Calu3 (cell line): ENCODE results near the gene CMYA5. TPM values are rescaled to one million over a fixed set of nuclear protein-coding genes. Genes with fewer than 3 reads are reported as not detected.
"Not testable (repeated sequence)": the region's sequence is repeated elsewhere in the genome, so short reads cannot be mapped to it uniquely, and the experiment has no call there.

ENCODE experiments used
- BruUV-seq: library from RNA; stranded (reverse); fragments of 400-500 nt; replicated peaks from 2 replicates; lab custom pipeline; 2021; lab: Mats Ljungman, UMichigan
- CTCF ChIA-PET: fragments of 300-600 bp; sonication (Branson Sonifier 250); formaldehyde crosslinking; loops from one replicate; lab custom pipeline; 2022; ENCODE audit warnings: antibody characterized with exemption; lab: Charles Lee
- DNase-seq: peaks from one replicate; pipeline ENCODE4 v3.0.0; 2022
- H3K27ac Mint-ChIP-seq: one replicate; pipeline ENCODE4 v1.8.0; 2022; ENCODE audit warnings: mixed read lengths; ENCODE audit not compliant: unreplicated experiment
- H3K27me3 Mint-ChIP-seq: one replicate; pipeline ENCODE4 v1.8.0; 2022; ENCODE audit warnings: mixed read lengths; ENCODE audit not compliant: unreplicated experiment
- H3K36me3 Mint-ChIP-seq: one replicate; pipeline ENCODE4 v1.8.0; 2022; ENCODE audit warnings: mild to moderate bottlenecking, moderate library complexity, mixed read lengths; ENCODE audit not compliant: insufficient read depth, unreplicated experiment
- H3K4me1 Mint-ChIP-seq: one replicate; pipeline ENCODE4 v1.8.0; 2022; ENCODE audit warnings: mild to moderate bottlenecking, low read depth, mixed read lengths; ENCODE audit not compliant: unreplicated experiment
- H3K4me3 Mint-ChIP-seq: one replicate; pipeline ENCODE4 v1.8.0; 2022; ENCODE audit warnings: mild to moderate bottlenecking, low read depth, moderate library complexity, mixed read lengths; ENCODE audit not compliant: unreplicated experiment
- H3K9me3 Mint-ChIP-seq: one replicate; pipeline ENCODE4 v1.8.0; 2022; ENCODE audit warnings: low read depth, mixed read lengths; ENCODE audit not compliant: unreplicated experiment
- CTCF ChIP-seq: fragments of 200-600 bp; IDR thresholded peaks from one replicate; pipeline ENCODE4 v1.8.0; 2022; ENCODE audit warnings: antibody characterized with exemption; ENCODE audit not compliant: unreplicated experiment
- intact Hi-C: fragments of 100-400 bp; cut with micrococcal nuclease; formaldehyde crosslinking; loops from one replicate; pipeline ENCODE4 v1.10.0; 2022; ENCODE audit not compliant: unreplicated experiment
- total RNA-seq: library from RNA; stranded (reverse); gene quantifications from 2 replicates; pipeline ENCODE4 v1.2.3, GENCODE V29; 2022

CMYA5 gene
- total RNA-seq, 1 experiment from 2014 or later, result 3.3 TPM

GRCh38 chr5:79759436-79759835, 69.8 kb downstream of the CMYA5 start:
- Mint-ChIP-seq H3K4me3 (no peak overlapping the region), H3K4me1 (peaks cover 9% of the 10 kb centered on the region), H3K27ac (no peak overlapping the region), H3K27me3 (no peaks in the 10 kb centered on the region), H3K36me3 (no peaks in the 10 kb centered on the region), H3K9me3 (no peaks in the 10 kb centered on the region)
- DNase-seq, result no peak
- no TSS peak for BruUV-seq
- intact Hi-C loops, result no loop called here
- no peak for TF ChIP-seq CTCF
- CTCF ChIA-PET, result no interaction called here

GRCh38 chr5:79759848-79760247, 70.2 kb downstream of the CMYA5 start:
- no peak overlapping the region for H3K27ac Mint-ChIP-seq
- H3K27me3 Mint-ChIP-seq, result no peaks in the 10 kb centered on the region
- intact Hi-C loops, result no loop called here
- no peaks in the 10 kb centered on the region for H3K9me3 Mint-ChIP-seq
- no TSS peak for BruUV-seq
- no peak for TF ChIP-seq CTCF
- peaks cover 5% of the 10 kb centered on the region for H3K4me1 Mint-ChIP-seq
- no peak overlapping the region for H3K4me3 Mint-ChIP-seq
- CTCF ChIA-PET, result no interaction called here
- DNase-seq, result no peak
- no peaks in the 10 kb centered on the region for H3K36me3 Mint-ChIP-seq

- no TSS peak for BruUV-seq
Measured at GRCh38 chr5:79762929-79763328, 73.3 kb downstream of the CMYA5 start.

GRCh38 chr5:79764147-79764546, 74.5 kb downstream of the CMYA5 start:
- DNase-seq, H3K9me3 Mint-ChIP-seq, H3K36me3 Mint-ChIP-seq, CTCF ChIA-PET, H3K27ac Mint-ChIP-seq, H3K4me1 Mint-ChIP-seq, BruUV-seq, H3K4me3 Mint-ChIP-seq, intact Hi-C loops: not testable (repeated sequence)
- H3K27me3 Mint-ChIP-seq, result peaks cover 16% of the 10 kb centered on the region

More at GRCh38 chr5:79762929-79763328, 73.3 kb downstream of the CMYA5 start:
- CTCF ChIA-PET, result no interaction called here
- no peak overlapping the region for H3K4me3 Mint-ChIP-seq
- intact Hi-C loops, result no loop called here
- no peak for DNase-seq
- peaks cover 4% of the 10 kb centered on the region for H3K27me3 Mint-ChIP-seq
- H3K9me3 Mint-ChIP-seq, result peaks cover 3% of the 10 kb centered on the region
- no peak for TF ChIP-seq CTCF
- no peak overlapping the region for H3K27ac Mint-ChIP-seq
- H3K4me1 Mint-ChIP-seq, result no peaks in the 10 kb centered on the region
- H3K36me3 Mint-ChIP-seq, result no peaks in the 10 kb centered on the region

GRCh38 chr5:79771387-79771786, 81.8 kb downstream of the CMYA5 start:
- H3K9me3 Mint-ChIP-seq, result peaks cover 6% of the 10 kb centered on the region
- no peak for DNase-seq
- H3K36me3 Mint-ChIP-seq, result no peaks in the 10 kb centered on the region
- BruUV-seq, result no TSS peak
- no peaks in the 10 kb centered on the region for H3K4me1 Mint-ChIP-seq
- peaks cover 19% of the 10 kb centered on the region for H3K27me3 Mint-ChIP-seq
- H3K27ac Mint-ChIP-seq, result no peak overlapping the region
- TF ChIP-seq CTCF, result no peak
- CTCF ChIA-PET, result interaction anchor here (1.4 kb wide), 1 partner anchor 312 kb away, joined by 3 read pairs; no protein-coding TSS in a partner anchor
- H3K4me3 Mint-ChIP-seq, result no peak overlapping the region
- intact Hi-C loops, result loop anchor here (5.0 kb wide), 1 partner anchor 69 kb away; no protein-coding TSS in a partner anchor
